ENCODE measurements around the gene DDX10.

GRCh38 chr11:108906826-108907225 lies 242.0 kb downstream of the DDX10 start:
- TF ChIP-seq, protein P1, sequence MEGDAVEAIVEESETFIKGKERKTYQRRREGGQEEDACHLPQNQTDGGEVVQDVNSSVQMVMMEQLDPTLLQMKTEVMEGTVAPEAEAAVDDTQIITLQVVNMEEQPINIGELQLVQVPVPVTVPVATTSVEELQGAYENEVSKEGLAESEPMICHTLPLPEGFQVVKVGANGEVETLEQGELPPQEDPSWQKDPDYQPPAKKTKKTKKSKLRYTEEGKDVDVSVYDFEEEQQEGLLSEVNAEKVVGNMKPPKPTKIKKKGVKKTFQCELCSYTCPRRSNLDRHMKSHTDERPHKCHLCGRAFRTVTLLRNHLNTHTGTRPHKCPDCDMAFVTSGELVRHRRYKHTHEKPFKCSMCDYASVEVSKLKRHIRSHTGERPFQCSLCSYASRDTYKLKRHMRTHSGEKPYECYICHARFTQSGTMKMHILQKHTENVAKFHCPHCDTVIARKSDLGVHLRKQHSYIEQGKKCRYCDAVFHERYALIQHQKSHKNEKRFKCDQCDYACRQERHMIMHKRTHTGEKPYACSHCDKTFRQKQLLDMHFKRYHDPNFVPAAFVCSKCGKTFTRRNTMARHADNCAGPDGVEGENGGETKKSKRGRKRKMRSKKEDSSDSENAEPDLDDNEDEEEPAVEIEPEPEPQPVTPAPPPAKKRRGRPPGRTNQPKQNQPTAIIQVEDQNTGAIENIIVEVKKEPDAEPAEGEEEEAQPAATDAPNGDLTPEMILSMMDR (IDR thresholded peaks at IDR 0.05; ENCODE audit: insufficient read depth, low read depth, low read length) = no peak
- TF ChIP-seq EZH2 (IDR thresholded peaks at IDR 0.05; ENCODE audit: insufficient read depth, low read length) = no peak
